ENCODE data around the gene MDM2.
"Not testable (repeated sequence)": the region's sequence is repeated elsewhere in the genome, so short reads cannot be mapped to it uniquely, and the experiment has no call there.

GRCh38 chr12:68863886-68864454 is 56.0 kb downstream of the MDM2 start:
- peak; percentile 67 for TF ChIP-seq CTCF (IDR thresholded peaks at IDR 0.05; ENCODE audit: low read length)
- TF ChIP-seq EZH2 (IDR thresholded peaks at IDR 0.05; ENCODE audit: borderline replicate concordance, low read length) = not testable (repeated sequence)

Data from OCI-LY1 (cell line).